Mammary epithelial cell (primary cell): ENCODE data around the gene ACTR5.

Experiments
- EZH2 ChIP-seq: IDR thresholded peaks from 2 replicates; pipeline ENCODE4 v1.6.1; 2012; ENCODE audit warnings: low read length, inconsistent platforms, borderline replicate concordance
- TF ChIP-seq, protein P1 (sequence below), 2 donors: IDR thresholded peaks in 1 of 2; conservative IDR thresholded peaks in 1 of 2; 2 replicates each; pipeline ENCODE4 v1.5.1; 2011 to 2012; ENCODE audit warnings: inconsistent platforms in 2 of 2, low read length in 2 of 2, mild to moderate bottlenecking in 2 of 2, control low read depth in 1 of 2, low read depth in 1 of 2; ENCODE audit not compliant: insufficient read depth in 1 of 2; ENCODE audit errors: extremely low read depth in 1 of 2

DNA sequence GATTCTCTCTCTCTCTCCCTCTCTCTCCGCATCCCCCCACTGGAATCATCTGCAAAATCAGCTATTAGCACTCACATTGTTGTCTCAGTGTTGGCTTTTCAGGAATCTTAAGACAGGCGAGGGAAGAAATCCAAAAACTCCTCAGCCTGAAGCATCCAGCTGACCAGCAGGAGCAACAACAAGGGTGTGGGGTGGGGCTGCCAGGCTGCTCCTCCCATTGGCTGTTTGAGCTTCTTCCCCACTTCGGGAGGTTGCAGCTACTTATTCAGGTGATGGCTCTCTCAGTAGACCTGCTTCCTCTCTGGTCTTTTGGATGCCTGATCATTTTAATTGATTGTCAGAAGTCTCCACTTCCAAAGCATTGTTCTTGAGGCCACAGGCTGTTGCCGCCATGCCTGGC, 48.1 kb upstream of the ACTR5 start:
- TF ChIP-seq, protein P1, sequence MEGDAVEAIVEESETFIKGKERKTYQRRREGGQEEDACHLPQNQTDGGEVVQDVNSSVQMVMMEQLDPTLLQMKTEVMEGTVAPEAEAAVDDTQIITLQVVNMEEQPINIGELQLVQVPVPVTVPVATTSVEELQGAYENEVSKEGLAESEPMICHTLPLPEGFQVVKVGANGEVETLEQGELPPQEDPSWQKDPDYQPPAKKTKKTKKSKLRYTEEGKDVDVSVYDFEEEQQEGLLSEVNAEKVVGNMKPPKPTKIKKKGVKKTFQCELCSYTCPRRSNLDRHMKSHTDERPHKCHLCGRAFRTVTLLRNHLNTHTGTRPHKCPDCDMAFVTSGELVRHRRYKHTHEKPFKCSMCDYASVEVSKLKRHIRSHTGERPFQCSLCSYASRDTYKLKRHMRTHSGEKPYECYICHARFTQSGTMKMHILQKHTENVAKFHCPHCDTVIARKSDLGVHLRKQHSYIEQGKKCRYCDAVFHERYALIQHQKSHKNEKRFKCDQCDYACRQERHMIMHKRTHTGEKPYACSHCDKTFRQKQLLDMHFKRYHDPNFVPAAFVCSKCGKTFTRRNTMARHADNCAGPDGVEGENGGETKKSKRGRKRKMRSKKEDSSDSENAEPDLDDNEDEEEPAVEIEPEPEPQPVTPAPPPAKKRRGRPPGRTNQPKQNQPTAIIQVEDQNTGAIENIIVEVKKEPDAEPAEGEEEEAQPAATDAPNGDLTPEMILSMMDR (conservative IDR thresholded peaks at IDR 0.05 in 1 of 2, IDR thresholded peaks at IDR 0.05 in 1 of 2; ENCODE audit: extremely low read depth in 1 of 2, insufficient read depth in 1 of 2, low read depth in 1 of 2, low read length in 2 of 2), result no peak
- no peak for TF ChIP-seq EZH2
